Hindlimb muscle (tissue), 1 donor: ENCODE data around the gene CPNE8. TPM values are rescaled to one million over a fixed set of nuclear protein-coding genes. Genes with fewer than 3 reads are reported as not detected.

Experiments used
- DNase-seq: peaks from one replicate; pipeline ENCODE4 v3.0.0-alpha.2; 2013
- polyA plus RNA-seq: library from polyadenylated mRNA; unstranded; fragments of 120-200 nt; gene quantifications from one replicate; pipeline ENCODE4 v1.2.1, GENCODE V29; 2013; ENCODE audit not compliant: insufficient read length

Gene CPNE8
- polyA plus RNA-seq, 1 donor, result 7.2 TPM

DNA sequence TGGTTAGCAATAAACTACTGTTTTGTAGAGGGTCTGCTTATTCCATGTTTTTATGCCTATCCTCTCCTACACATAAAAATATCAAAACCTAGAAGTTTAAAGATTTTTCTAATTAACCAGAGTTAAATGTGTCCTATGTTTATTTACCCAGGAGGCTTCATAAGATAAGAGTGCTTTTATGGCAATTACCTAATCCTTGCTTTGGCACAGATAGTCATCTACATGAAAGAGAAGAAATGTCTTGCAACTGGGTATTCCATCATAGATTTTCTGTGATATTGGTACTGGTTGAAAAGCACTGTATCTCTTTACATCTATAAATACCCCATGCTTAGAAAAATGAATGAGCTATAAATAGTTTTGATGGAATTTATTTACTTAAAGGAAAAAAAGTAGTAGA, 277.1 kb downstream of the CPNE8 start:
- DNase-seq, result no peak

DNA sequence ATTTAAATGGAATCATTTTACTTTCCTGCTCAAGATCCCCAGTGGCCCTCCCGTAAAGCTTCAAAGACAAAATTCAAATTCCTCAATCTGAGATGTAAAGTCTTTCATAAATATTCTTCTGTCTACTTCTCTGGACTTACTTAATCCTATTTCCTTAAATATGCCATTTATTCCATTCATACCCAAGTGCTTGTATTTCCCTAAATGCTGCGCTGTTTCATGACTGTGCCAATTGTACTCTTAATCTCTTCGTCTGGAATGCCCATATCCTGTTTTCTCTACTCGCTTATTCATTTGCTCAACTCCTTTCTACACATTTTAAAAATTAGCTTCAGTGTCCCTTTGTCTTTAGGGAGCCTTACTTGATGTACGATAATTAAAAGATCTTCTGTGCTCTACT, 280.1 kb downstream of the CPNE8 start:
- no peak for DNase-seq

DNA sequence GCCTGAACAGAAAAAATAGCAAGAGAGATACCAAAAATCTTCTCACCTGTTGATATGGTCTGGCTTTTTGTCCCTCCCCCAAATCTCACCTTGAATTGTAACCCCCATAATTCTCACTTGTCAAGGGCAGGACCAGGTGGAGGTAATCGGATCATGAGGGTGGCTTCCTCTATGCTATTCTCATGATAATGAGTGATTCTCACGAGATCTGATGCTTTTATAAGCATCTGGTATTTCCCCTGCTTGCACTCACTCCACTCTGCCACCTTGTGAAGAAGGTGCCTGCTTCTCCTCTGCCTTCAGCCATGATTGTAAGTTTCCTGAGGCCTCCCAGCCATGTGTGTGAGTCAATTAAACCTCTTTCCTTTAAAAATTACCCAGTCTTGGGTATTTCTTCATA, 291.2 kb downstream of the CPNE8 start:
- DNase-seq, result no peak

DNA sequence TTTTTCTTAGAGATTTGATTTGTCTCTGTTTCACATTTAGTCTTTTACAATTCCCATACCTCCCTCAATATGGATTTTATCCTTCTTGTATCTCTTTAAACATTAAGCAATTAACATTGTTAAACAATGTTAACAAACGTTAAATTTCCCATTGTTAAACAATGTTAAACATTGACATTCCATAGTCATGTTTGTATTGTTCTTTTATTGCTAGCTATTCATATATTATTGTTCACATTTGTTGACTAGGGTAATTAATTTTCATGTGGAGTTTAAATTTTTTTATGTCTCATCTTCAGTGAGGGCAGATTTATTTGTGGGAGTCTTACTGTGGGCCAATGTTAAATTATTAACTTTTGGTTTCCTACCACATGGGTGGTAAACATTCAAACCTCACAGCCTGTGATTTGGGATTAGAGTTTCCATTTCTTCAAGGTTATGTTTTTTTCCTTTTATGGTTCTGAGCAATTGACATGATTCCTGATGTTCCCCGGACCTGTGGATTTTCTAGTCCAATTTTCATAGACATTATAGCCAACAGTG, 294.5 kb downstream of the CPNE8 start:
- DNase-seq, result no peak

- DNase-seq, result no peak
Measured at GRCh38 chr12:38607295-38607694, 298.1 kb downstream of the CPNE8 start.
